Neural progenitor cell (in vitro differentiated cells): Measurements from ENCODE around the gene KCNK5. TPM values are rescaled to one million over a fixed set of nuclear protein-coding genes. Genes with fewer than 3 reads are reported as not detected.

Experiments used
- DNase-seq: peaks from one replicate; pipeline ENCODE4 v3.0.0-alpha.2; 2016; ENCODE audit warnings: low spot score
- H2AFZ ChIP-seq: fragments of 200-600 bp; sonication (generic); replicated peaks from 2 replicates; pipeline ENCODE4 v1.6.1; 2016; ENCODE audit warnings: antibody characterized with exemption
- H3F3A ChIP-seq: fragments of 200-600 bp; sonication (generic); 2 replicates; pipeline ENCODE4 v1.6.1; 2016; ENCODE audit warnings: antibody characterized with exemption, low read depth
- H3K27ac ChIP-seq: fragments of 200-600 bp; sonication (generic); 2 replicates; pipeline ENCODE4 v1.5.1; 2016; ENCODE audit warnings: mild to moderate bottlenecking
- H3K27me3 ChIP-seq: fragments of 200-600 bp; sonication (generic); 2 replicates; pipeline ENCODE4 v1.6.1; 2016; ENCODE audit warnings: mild to moderate bottlenecking, moderate library complexity
- H3K36me3 ChIP-seq: fragments of 200-600 bp; sonication (generic); 2 replicates; pipeline ENCODE4 v1.5.1; 2016
- H3K4me1 ChIP-seq: fragments of 200-600 bp; sonication (generic); 2 replicates; pipeline ENCODE4 v1.6.1; 2016; ENCODE audit warnings: mixed run types
- H3K4me2 ChIP-seq: fragments of 200-600 bp; sonication (generic); 2 replicates; pipeline ENCODE4 v1.6.1; 2016
- H3K4me3 ChIP-seq: fragments of 200-600 bp; sonication (generic); 2 replicates; pipeline ENCODE4 v1.5.1; 2016
- H3K79me2 ChIP-seq: fragments of 200-600 bp; sonication (generic); 2 replicates; pipeline ENCODE4 v1.6.1; 2016; ENCODE audit warnings: low read depth
- H3K9ac ChIP-seq: fragments of 200-600 bp; sonication (generic); 2 replicates; pipeline ENCODE4 v1.6.1; 2016
- H3K9me3 ChIP-seq: fragments of 200-600 bp; sonication (generic); 2 replicates; pipeline ENCODE4 v1.5.1; 2016; ENCODE audit warnings: low read depth
- H4K20me1 ChIP-seq: fragments of 200-600 bp; sonication (generic); 2 replicates; pipeline ENCODE4 v1.6.1; 2016; ENCODE audit warnings: low read depth
- H3K27ac Mint-ChIP-seq: 3 replicates; pipeline ENCODE4 v1.8.0; 2021; ENCODE audit warnings: mixed read lengths
- H3K27me3 Mint-ChIP-seq: 2 replicates; pipeline ENCODE4 v1.8.0; 2022; ENCODE audit warnings: low read depth, mild to moderate bottlenecking, inconsistent platforms, moderate library complexity, mixed read lengths; ENCODE audit not compliant: insufficient read depth
- H3K36me3 Mint-ChIP-seq: 3 replicates; pipeline ENCODE4 v1.8.0; 2021; ENCODE audit warnings: mixed read lengths
- H3K4me1 Mint-ChIP-seq: 3 replicates; pipeline ENCODE4 v1.8.0; 2021; ENCODE audit warnings: mixed read lengths
- H3K4me3 Mint-ChIP-seq: 3 replicates; pipeline ENCODE4 v1.8.0; 2021; ENCODE audit warnings: mild to moderate bottlenecking, moderate library complexity, mixed read lengths
- H3K9me3 Mint-ChIP-seq: 3 replicates; pipeline ENCODE4 v1.8.0; 2020; ENCODE audit warnings: mixed read lengths
- EZH2 ChIP-seq: fragments of 200-600 bp; sonication (generic); IDR thresholded peaks from 2 replicates; pipeline ENCODE4 v1.6.1; 2017; ENCODE audit warnings: antibody characterized with exemption, mild to moderate bottlenecking, moderate library complexity
- EZH2phosphoT487 ChIP-seq: fragments of 200-600 bp; sonication (generic); IDR thresholded peaks from 2 replicates; pipeline ENCODE4 v1.6.1; 2017; ENCODE audit warnings: antibody characterized with exemption
- total RNA-seq: library from RNA; depleted of rRNA; stranded (reverse); fragments of >200 nt; gene quantifications from 2 replicates; pipeline ENCODE4 v1.2.3, GENCODE V29; 2015; ENCODE audit warnings: low replicate concordance
- TF ChIP-seq, protein P1 (sequence below): fragments of 200-600 bp; sonication (generic); IDR thresholded peaks from 2 replicates; pipeline ENCODE4 v1.5.1; 2017; ENCODE audit warnings: antibody characterized with exemption, mild to moderate bottlenecking

Gene KCNK5
- total RNA-seq, 1 donor from 2014 or later: 5.7 TPM

DNA sequence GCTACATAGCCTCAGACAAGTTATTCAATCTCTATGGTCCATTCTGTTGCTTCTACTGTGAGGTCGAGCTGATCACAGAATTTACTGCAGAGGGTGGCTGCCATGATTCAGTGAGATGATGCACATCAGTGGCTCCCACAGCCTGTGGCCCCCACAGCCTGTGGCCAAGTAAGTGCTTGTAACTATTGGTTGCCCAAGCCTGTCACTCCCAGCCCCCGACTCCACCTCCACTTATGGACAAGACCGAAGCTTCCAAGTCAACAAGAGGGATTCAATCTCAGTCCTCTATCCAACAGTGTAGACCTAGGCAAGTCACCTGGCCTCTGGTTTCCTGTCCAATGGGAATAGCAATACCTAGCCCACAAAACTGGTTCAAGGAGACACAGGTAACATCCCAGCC lies 8.2 kb downstream of the KCNK5 start:
- Histone ChIP-seq H2AFZ (no peak overlapping the region), H3K4me2 (no peak overlapping the region), H3K27me3 (no peaks in the 10 kb centered on the region), H3K4me1 (peaks cover 38% of the 10 kb centered on the region), H3K9me3 (no peaks in the 10 kb centered on the region), H3K36me3 (no peaks in the 10 kb centered on the region), H3K4me3 (no peak overlapping the region), H3K79me2 (peaks cover 19% of the 10 kb centered on the region), H3K27ac (no peak overlapping the region), H4K20me1 (peaks cover 23% of the 10 kb centered on the region), H3F3A (no peaks in the 10 kb centered on the region), H3K9ac (no peak overlapping the region)
- peaks cover 11% of the 10 kb centered on the region for H3K36me3 Mint-ChIP-seq
- no peak overlapping the region for H3K4me3 Mint-ChIP-seq
- H3K9me3 Mint-ChIP-seq: peaks cover 2% of the 10 kb centered on the region
- no peak for DNase-seq
- peaks cover 4% of the 10 kb centered on the region for H3K27me3 Mint-ChIP-seq
- TF ChIP-seq, protein P1, sequence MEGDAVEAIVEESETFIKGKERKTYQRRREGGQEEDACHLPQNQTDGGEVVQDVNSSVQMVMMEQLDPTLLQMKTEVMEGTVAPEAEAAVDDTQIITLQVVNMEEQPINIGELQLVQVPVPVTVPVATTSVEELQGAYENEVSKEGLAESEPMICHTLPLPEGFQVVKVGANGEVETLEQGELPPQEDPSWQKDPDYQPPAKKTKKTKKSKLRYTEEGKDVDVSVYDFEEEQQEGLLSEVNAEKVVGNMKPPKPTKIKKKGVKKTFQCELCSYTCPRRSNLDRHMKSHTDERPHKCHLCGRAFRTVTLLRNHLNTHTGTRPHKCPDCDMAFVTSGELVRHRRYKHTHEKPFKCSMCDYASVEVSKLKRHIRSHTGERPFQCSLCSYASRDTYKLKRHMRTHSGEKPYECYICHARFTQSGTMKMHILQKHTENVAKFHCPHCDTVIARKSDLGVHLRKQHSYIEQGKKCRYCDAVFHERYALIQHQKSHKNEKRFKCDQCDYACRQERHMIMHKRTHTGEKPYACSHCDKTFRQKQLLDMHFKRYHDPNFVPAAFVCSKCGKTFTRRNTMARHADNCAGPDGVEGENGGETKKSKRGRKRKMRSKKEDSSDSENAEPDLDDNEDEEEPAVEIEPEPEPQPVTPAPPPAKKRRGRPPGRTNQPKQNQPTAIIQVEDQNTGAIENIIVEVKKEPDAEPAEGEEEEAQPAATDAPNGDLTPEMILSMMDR: no peak
- TF ChIP-seq EZH2 (no peak), EZH2phosphoT487 (no peak)
- H3K4me1 Mint-ChIP-seq: peaks cover 46% of the 10 kb centered on the region
- no peak overlapping the region for H3K27ac Mint-ChIP-seq

DNA sequence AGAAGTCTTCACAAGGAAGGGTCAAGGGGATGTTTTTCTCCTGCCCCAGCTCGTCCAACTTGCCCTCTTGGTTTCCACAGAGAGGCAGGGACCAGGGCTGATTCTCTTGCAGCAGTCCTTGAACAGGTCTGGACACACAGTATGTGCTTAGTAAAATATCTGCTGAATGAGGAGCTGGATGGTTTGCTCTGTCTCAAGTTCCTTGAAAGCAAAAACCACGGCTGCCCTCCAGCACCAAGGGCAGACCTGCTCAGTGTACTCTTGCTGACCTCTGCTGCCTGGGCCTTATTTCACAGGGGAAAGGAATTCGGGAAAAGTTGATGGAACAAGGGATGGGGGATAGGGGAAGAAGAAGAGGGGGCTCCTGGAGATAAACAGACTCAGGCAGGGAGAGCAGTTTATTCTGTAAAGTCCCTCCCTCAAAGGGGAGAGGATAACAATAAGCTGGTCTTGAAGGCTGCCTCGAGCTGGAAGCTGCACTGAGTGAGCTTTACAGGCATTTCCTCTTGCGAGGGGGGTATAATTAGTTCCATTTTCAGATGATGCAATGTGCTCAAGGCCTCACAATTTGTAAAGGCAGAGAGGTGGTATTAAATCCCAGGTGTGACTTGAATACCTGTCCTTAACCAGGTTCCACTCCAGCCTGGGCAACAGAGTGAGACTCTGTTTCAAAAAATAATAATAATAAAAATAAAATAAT lies 10.3 kb downstream of the KCNK5 start:
- Histone ChIP-seq H3K4me1 (peaks cover 22% of the 10 kb centered on the region), H3K9ac (no peak overlapping the region), H2AFZ (no peak overlapping the region), H4K20me1 (peaks cover 19% of the 10 kb centered on the region), H3K9me3 (no peaks in the 10 kb centered on the region), H3K27me3 (no peaks in the 10 kb centered on the region), H3K79me2 (peaks cover 4% of the 10 kb centered on the region), H3K4me2 (no peak overlapping the region), H3K36me3 (no peaks in the 10 kb centered on the region), H3K27ac (no peak overlapping the region), H3F3A (no peaks in the 10 kb centered on the region), H3K4me3 (no peak overlapping the region)
- H3K36me3 Mint-ChIP-seq: peaks cover 9% of the 10 kb centered on the region
- peak overlapping the region; percentile 3 for H3K27ac Mint-ChIP-seq
- peaks cover 26% of the 10 kb centered on the region for H3K4me1 Mint-ChIP-seq
- peaks cover 2% of the 10 kb centered on the region for H3K9me3 Mint-ChIP-seq
- H3K27me3 Mint-ChIP-seq: no peaks in the 10 kb centered on the region
- H3K4me3 Mint-ChIP-seq: no peak overlapping the region
- DNase-seq: no peak
- TF ChIP-seq EZH2phosphoT487 (no peak), EZH2 (no peak)
- TF ChIP-seq, protein P1: no peak

DNA sequence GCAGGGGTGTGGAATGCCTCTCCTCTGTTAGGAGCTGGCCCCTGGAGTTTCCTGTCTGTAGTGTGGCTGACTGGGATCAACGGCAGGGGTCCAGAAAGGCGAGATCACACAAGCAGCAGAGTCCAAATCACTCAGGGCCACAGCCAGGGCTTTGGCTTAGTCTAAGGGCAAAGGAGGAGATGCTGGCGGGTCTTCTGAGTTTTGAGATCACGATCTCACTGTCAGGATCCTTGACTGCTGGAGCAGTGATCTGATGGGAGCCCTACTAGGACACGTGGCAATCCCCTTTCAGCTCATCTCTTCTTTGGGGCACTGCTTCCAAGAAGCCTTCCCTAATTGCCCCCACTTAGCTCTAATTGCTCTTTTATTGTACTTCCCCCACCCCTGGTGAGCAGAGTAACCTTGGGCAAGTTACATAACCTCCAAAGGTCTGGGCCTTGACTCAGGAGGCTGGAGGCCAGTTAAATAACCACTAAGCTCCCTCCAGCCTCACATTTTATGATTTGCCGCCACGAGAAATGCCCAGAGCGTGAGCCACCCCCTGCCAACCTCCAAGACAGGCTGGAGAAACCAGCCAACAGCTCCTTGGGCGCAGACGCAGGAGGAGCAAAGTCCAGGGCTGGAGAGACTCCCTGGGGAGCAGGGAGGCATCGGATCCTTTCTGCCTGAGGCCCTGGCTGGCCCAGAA lies 12.0 kb downstream of the KCNK5 start:
- Histone ChIP-seq H3K4me2 (no peak overlapping the region), H3K9me3 (no peaks in the 10 kb centered on the region), H3K36me3 (no peaks in the 10 kb centered on the region), H3K4me1 (peaks cover 22% of the 10 kb centered on the region), H3K9ac (no peak overlapping the region), H3K4me3 (no peak overlapping the region), H3F3A (no peaks in the 10 kb centered on the region), H3K27me3 (no peaks in the 10 kb centered on the region), H2AFZ (no peak overlapping the region), H3K79me2 (no peaks in the 10 kb centered on the region), H4K20me1 (peaks cover 19% of the 10 kb centered on the region), H3K27ac (no peak overlapping the region)
- Mint-ChIP-seq H3K9me3 (no peaks in the 10 kb centered on the region), H3K36me3 (peaks cover 3% of the 10 kb centered on the region), H3K27me3 (no peaks in the 10 kb centered on the region), H3K4me1 (peaks cover 26% of the 10 kb centered on the region), H3K4me3 (no peak overlapping the region), H3K27ac (no peak overlapping the region)
- DNase-seq: no peak
- TF ChIP-seq, protein P1: no peak
- TF ChIP-seq EZH2: no peak
- no peak for TF ChIP-seq EZH2phosphoT487
